Mammary epithelial cell (primary cell): ENCODE results near the gene IDH2.

Experiments
- EZH2 ChIP-seq: IDR thresholded peaks from 2 replicates; pipeline ENCODE4 v1.6.1; 2012; ENCODE audit warnings: low read length, inconsistent platforms, borderline replicate concordance
- TF ChIP-seq, protein P1 (sequence below), 2 donors: IDR thresholded peaks in 1 of 2; conservative IDR thresholded peaks in 1 of 2; 2 replicates each; pipeline ENCODE4 v1.5.1; 2011 to 2012; ENCODE audit warnings: inconsistent platforms in 2 of 2, low read length in 2 of 2, mild to moderate bottlenecking in 2 of 2, control low read depth in 1 of 2, low read depth in 1 of 2; ENCODE audit not compliant: insufficient read depth in 1 of 2; ENCODE audit errors: extremely low read depth in 1 of 2

DNA sequence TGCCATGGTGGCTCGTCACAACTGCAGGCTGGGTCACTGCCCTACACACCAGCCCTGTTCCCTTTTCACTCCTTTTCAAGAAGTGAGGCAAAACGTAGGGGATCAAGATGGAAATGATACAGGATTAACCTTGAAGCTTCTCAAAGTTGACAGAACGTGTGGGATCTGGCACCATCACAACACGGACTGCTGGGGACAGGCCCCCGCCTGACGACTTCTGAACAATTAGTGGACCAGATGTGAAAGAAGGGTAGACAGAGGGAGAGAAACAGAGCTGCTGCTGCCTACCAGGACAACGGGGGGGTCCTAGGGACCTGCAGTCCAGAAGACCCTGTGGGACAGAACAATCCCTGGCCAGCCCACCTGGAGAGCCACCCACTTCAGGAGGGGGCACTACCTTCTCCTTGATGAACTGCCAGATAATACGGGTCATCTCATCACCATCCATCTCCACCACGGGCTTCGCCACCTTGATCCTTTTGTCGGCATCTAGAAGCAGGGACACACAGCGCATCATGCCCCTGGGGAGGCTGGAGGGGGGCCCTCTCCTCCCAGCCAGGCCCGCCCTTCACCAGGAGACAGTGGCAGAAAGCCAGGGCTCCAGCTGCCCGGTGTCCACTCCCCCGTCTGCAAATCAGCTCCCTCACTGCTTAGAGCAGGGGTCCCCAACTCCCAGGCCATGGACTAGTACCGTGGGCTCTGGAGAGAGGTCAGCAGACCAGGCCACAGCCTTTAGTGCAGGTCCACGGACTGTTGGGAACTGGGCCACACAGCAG lies 10.9 kb downstream of the IDH2 start:
- TF ChIP-seq, protein P1, sequence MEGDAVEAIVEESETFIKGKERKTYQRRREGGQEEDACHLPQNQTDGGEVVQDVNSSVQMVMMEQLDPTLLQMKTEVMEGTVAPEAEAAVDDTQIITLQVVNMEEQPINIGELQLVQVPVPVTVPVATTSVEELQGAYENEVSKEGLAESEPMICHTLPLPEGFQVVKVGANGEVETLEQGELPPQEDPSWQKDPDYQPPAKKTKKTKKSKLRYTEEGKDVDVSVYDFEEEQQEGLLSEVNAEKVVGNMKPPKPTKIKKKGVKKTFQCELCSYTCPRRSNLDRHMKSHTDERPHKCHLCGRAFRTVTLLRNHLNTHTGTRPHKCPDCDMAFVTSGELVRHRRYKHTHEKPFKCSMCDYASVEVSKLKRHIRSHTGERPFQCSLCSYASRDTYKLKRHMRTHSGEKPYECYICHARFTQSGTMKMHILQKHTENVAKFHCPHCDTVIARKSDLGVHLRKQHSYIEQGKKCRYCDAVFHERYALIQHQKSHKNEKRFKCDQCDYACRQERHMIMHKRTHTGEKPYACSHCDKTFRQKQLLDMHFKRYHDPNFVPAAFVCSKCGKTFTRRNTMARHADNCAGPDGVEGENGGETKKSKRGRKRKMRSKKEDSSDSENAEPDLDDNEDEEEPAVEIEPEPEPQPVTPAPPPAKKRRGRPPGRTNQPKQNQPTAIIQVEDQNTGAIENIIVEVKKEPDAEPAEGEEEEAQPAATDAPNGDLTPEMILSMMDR (conservative IDR thresholded peaks at IDR 0.05 in 1 of 2, IDR thresholded peaks at IDR 0.05 in 1 of 2; ENCODE audit: extremely low read depth in 1 of 2, insufficient read depth in 1 of 2, low read depth in 1 of 2, low read length in 2 of 2) = no peak
- TF ChIP-seq EZH2 = no peak
